Measurements from ENCODE around the gene MYO1F. TPM values are rescaled to one million over a fixed set of nuclear protein-coding genes. Genes with fewer than 3 reads are reported as not detected.
A peak's percentile ranks its signal among the peaks of the same experiment; 100 is the strongest.

The MYO1F gene
- total RNA-seq, 2 donors from 2014 or later = 19.1 to 37.3 TPM

DNA sequence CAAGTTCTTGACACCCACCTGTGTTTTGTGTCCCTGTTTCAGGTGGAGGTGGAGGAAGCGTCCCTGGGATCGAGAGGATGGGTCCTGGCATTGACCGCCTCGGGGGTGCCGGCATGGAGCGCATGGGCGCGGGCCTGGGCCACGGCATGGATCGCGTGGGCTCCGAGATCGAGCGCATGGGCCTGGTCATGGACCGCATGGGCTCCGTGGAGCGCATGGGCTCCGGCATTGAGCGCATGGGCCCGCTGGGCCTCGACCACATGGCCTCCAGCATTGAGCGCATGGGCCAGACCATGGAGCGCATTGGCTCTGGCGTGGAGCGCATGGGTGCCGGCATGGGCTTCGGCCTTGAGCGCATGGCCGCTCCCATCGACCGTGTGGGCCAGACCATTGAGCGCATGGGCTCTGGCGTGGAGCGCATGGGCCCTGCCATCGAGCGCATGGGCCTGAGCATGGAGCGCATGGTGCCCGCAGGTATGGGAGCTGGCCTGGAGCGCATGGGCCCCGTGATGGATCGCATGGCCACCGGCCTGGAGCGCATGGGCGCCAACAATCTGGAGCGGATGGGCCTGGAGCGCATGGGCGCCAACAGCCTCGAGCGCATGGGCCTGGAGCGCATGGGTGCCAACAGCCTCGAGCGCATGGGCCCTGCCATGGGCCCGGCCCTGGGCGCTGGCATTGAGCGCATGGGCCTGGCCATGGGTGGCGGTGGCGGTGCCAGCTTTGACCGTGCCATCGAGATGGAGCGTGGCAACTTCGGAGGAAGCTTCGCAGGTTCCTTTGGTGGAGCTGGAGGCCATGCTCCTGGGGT lies 91.5 kb downstream of the MYO1F start:
- intact Hi-C loops (cut with DNase I) = no loop called here
- peak; percentile 79 for DNase-seq (ENCODE audit: low spot score)

DNA sequence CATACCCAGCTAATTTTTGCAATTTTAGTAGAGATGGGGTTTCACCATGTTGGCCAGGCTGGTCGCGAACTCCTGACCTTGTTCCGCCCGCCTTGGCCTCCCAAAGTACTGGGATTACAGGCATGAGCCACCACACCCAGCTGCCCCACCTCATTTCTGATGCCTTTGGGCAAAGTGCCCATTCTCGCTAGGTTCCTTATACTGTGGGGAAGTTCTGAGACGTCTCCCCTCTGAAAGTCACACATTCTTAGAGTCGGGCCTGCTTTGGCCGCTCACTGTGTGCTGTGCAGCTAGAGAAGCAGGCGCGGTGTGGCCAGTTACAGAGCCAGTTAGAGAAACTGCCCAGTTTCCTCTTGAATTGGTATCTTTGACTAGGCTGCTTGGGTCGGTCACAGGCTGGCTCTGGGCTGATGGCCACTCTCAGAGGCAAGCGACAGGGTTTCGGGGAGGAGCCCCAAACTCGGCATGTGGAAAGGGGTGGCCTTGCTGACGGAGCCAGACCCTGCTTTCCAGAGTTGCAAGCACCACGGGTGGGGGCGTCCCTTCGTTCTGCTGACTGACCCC lies 92.8 kb downstream of the MYO1F start:
- DNase-seq (ENCODE audit: low spot score) = peak; percentile 89
- intact Hi-C loops (cut with DNase I) = no loop called here

DNA sequence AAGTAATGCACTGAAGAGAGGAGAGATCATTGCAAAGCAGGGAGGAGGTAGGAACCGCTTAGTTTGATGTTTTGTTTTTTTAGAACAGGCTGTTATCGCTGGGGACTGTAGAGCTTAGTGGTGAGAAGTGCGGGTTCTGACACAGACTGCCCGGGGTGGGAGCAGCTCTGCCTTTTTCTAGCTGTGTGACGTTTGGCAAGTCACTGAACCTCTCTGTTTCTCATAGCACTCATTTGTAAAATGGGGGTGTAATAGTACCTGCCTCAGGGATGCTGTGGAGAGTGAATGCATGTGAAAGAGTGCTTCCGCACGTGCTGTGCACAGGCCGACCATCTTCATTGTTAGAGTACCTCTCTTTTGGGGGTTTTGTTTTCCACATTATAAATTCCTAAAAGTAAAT lies 94.1 kb downstream of the MYO1F start:
- intact Hi-C loops (cut with DNase I) = no loop called here
- DNase-seq (ENCODE audit: low spot score) = peak; percentile 23

DNA sequence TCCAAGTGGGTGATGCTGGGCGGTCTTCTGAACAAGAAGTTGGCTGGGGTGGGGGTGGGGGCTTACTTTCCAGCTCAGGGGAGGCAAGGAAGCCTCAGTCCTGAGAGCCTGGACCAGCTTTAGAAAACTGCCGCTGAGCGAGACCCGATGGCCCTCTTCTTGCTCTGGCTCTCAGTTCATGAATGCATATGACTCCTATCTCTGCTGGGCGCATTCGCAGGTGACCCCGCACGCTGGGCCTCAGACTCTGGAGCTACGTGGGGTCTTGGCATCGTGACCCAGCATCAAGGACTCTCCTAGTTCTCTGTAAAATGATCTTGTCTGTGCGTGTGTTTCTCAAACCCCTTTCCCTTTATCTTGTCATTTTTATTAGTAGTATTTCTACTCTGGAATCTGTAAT lies 94.5 kb downstream of the MYO1F start:
- DNase-seq (ENCODE audit: low spot score) = peak; percentile 34
- intact Hi-C loops (cut with DNase I) = no loop called here

DNA sequence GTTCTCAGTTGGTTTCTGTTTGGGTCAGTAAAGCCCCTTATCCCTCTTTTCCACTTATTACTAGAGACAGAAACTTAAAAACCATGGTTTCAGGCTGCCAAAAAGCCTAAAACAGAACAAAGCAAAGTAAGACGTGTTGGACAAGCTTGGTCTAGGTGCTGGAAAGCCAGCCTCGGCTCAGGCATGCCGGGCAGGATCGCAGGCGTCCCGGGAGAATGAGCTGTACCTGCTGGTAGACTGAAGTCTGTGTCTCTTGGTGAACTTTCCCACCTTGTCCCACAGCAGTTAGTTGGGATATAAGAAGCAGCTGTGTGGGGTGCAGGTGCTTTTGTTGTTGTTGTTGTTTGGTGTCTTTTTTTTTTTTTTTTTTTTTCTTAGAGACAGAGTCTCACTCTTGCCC lies 95.6 kb downstream of the MYO1F start:
- DNase-seq (ENCODE audit: low spot score) = no peak
- intact Hi-C loops (cut with DNase I) = no loop called here

DNA sequence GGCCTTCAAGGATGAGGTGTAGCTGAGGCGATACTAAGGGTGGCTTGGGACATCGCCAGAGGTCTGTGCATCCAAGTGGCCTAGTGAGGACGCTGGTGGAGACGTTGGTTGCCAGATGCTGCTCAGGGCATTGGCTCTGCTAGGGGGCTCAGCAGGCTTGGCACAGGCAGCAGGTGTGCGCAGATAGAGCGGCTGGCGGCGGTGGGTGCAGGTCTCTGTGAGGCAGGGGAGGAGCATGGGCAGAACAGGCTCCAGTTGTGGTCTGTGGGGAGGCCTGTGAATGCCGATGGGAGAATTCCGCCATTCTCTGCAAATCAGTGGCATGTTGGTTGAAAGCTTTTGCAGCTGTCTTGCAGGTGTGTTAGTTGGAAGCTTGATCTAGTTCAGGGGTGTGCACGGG lies 96.0 kb downstream of the MYO1F start:
- intact Hi-C loops (cut with DNase I) = no loop called here
- DNase-seq (ENCODE audit: low spot score) = no peak

DNA sequence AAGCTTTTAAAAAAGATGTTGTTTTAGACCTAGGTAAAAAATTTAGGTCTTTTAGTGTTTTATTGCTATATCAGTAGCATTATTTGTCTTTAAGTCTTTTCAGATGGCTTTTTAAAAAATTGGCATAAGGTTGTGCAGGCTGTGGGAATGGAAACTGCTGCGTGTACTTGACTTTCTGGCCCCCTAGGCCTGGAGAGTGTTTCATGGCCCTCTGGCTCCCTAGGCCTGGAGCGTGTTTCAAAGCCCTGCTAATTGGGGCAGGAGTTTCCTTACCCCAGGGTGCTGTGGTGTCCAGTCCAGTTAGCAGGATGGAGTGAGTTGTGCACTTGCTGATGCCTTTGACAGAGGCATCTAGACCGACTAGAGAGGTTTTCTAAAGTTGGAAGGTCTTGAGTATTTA lies 98.6 kb downstream of the MYO1F start:
- no peak for DNase-seq (ENCODE audit: low spot score)
- intact Hi-C loops (cut with DNase I) = no loop called here

DNA sequence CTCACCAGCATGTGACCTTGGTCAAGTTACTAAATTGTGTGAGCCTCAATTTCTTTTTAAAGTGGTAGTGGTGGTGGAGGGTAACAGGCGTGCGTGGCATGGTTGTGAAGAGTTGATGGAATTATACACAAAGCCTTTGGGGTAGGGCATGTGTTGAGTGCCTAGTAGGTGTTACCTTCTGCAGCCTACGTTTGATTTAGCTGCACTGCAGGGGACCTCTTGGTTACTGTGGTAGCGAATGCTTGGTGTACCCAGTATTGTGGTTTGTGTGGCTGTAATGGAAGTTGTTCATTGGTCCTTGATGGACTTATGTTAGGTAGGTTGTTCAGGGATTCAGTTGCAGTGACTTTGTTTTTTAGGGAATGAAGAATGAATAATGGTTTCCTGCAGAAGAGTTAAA lies 99.4 kb downstream of the MYO1F start:
- intact Hi-C loops (cut with DNase I) = no loop called here
- no peak for DNase-seq (ENCODE audit: low spot score)

DNA sequence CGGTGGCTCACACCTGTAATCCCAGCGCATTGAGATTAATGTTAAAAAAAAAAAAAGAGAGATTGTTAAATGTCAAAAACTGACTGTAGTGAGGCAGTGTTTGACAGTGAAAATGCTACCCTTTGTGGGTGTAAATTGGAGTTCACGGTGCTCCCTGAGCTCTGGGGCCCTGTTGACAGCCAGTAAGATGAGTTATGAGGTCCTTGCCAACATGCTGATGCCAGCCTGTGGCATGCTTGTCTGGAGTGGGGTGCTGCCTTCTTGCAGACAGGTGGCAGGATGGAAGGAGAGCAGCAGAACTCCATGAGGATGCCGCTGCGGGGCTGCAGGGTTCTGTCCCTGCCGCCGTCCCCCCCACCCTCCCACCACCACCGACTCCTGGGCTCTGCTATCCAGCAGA lies 100.7 kb downstream of the MYO1F start:
- intact Hi-C loops (cut with DNase I) = no loop called here
- DNase-seq (ENCODE audit: low spot score) = no peak

DNA sequence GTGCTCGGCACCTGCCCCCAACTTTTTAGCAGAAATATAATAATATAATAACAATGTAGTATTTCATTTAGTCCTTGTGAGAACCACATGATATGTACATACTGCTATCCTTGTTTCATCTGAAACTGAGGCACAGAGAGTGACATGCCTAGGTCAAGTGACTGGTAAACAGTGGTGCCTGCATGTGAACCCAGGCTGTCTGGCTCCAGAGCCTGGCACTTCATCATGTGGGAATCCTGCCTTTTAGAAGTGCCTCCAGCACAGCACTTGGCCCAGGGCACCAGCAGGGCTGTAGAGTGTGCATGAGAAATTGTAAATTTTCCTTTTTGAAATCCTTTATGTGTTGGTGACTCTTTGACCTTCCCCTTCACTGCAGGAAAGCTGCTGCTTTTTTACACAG lies 102.2 kb downstream of the MYO1F start:
- DNase-seq (ENCODE audit: low spot score) = no peak
- intact Hi-C loops (cut with DNase I) = no loop called here

DNA sequence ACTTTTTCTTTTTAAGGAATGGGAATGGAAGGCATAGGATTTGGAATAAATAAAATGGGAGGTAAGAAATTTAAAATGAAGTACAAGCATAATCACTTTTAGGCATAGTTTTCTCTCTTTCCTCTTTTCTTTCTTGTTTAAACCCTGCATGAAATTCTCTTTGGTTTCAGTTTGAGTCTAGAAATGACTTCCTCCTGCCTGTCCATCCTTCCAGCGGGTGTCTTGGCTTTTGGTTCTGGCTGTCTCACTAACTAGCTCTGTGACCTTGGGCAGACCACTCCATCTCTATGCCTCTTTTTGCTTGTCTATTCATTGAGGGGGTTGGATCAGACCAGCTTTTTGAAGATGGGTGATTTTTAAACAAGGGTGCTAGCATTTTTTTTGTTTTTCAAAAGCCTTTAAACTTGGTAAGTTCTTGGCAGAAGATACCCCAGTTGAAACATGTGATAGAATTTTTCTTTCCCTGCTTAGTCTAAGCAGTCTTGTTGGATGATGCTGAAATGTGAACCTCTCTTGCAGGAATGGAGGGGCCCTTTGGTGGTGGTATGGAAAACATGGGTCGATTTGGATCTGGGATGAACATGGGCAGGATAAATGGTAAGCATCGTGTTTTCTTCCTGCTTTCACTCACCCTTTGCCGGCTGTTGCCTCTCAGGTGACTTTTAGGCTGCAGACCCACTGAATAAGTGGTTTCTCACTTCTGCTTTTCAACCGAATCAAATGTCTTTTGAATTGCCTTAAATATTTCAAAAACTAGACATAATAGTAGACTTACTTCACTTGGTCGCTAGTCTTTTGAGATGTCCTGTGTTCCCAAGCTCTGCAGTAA lies 103.4 kb downstream of the MYO1F start:
- DNase-seq (ENCODE audit: low spot score) = no peak
- intact Hi-C loops (cut with DNase I) = no loop called here

Other genes starting within 250 kb of the MYO1F start
- 10 to 100 TPM; 11.0 to 22.5 TPM for gene KANK3, start 234.2 kb downstream of the MYO1F start, total RNA-seq
- gene ANGPTL4, start 213.3 kb downstream of the MYO1F start, total RNA-seq = 10 to 100 TPM; 10.4 to 95.3 TPM
- gene RAB11B, start 187.1 kb downstream of the MYO1F start, total RNA-seq = 10 to 100 TPM; 83.1 to 86.9 TPM
- 10 to 100 TPM; 50.3 to 57.6 TPM for gene MARCHF2, start 164.1 kb downstream of the MYO1F start, total RNA-seq
- gene HNRNPM, start 132.5 kb downstream of the MYO1F start, total RNA-seq = 100 to 1,000 TPM; 118 to 119 TPM
- 1 to 10 TPM; 1.5 to 2.6 TPM for gene PRAM1, start 74.8 kb downstream of the MYO1F start, total RNA-seq
- gene ZNF414, start 63.3 kb downstream of the MYO1F start, total RNA-seq = 10 to 100 TPM; 15.9 to 16.0 TPM
- gene ADAMTS10, start 33.3 kb upstream of the MYO1F start, total RNA-seq = 10 to 100 TPM; 27.2 to 43.3 TPM
- gene NFILZ, start 53.2 kb upstream of the MYO1F start, total RNA-seq = not detected
- not detected for gene ACTL9, start 121.4 kb upstream of the MYO1F start, total RNA-seq
- gene OR2Z1, start 144.2 kb upstream of the MYO1F start, total RNA-seq = not detected